ENCODE measurements around the gene MMP1. TPM values are rescaled to one million over a fixed set of nuclear protein-coding genes. Genes with fewer than 3 reads are reported as not detected.
A peak's percentile ranks its signal among the peaks of the same experiment; 100 is the strongest.

Gene MMP1
- total RNA-seq, 1 experiment from 2014 or later, result 15.7 TPM

DNA sequence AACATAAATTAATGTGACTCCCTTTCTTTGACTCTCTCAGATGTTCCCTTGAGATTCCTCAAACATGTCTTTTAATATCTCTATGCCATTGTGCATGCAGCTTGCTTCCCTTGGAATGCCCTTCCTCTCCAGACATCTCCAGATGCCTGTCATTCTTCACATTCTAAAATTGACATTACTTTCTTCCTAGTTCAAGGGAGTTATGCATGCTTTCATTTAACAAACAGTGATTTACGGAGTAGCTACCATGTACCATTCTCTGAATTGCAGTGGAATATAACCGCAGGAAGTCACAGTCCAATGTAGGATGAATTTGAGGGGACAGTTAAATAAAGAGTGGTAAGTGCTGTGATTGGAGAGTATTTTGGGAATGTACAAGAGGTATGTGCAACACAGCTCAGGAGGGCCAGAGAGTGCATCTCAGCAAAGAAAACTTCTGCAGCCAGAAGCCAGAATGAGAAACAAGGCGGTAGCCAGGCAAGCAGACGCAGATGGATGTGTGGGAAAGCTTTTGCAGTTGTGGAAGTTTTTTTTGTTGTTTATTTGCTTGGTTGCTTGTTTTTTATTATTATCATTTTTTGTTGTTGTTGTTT is 36.2 kb downstream of the MMP1 start:
- H3K27me3 Mint-ChIP-seq (ENCODE audit: insufficient read depth, unreplicated experiment), result no peaks in the 10 kb centered on the region
- BruUV-seq (replicated peaks), result no TSS peak

DNA sequence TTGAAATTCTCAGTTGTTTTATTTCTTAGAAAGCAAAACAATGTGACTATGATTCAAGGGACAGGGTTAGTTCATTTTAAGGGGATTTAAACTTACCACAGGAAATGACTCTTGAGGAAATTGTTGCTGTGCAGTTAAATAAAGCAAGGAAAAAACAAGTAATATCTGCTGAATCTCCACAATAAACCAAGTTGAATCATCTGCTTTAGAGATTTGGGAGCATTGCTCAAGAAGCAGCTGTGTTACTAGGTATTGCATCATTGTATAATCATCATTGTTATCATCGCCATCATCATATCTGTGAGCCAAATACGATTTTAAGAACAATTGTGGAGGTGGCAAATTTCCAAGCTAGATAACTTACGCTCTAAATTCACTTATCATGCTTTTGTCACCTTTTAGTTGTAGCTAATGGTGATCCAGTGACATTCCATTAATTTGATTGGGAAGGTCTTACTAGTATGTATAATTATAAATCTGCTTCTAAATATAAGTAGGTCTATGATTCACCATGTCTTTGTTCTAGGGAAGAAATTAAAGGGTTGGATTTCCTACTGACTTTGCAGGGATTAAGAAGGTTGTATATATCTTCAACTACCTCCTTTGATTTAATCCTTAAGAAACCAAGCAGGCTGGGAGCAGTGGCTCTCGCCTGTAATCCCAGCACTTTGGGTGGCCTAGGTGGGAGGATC is 37.5 kb downstream of the MMP1 start:
- CTCF ChIA-PET, result interaction anchor here (0.6 to 1.5 kb wide), 2 partner anchors 154 to 559 kb away, joined by 3 to 4 read pairs; no protein-coding TSS in a partner anchor
- no peaks in the 10 kb centered on the region for H3K27me3 Mint-ChIP-seq (ENCODE audit: insufficient read depth, unreplicated experiment)
- no TSS peak for BruUV-seq (replicated peaks)
- peaks cover 2% of the 10 kb centered on the region; the same call in 1 of the 2 replicates for H3K36me3 ChIP-seq (ENCODE audit: control insufficient read depth, insufficient read depth, low read length)
- DNase-seq, result peak in 1 of 2 experiments; percentile 33
- no peaks in the 10 kb centered on the region for H3K27me3 ChIP-seq (replicated peaks; ENCODE audit: control insufficient read depth, insufficient read depth, low read length)
- intact Hi-C loops (cut with micrococcal nuclease; ENCODE audit: unreplicated experiment), result loop anchor here (2.0 kb wide), 1 partner anchor 14 kb away; no protein-coding TSS in a partner anchor
- H3K4me1 Mint-ChIP-seq (ENCODE audit: low read depth, unreplicated experiment), result peaks cover 51% of the 10 kb centered on the region
- POLR2A ChIA-PET, result no interaction called here
- peaks cover 12% of the 10 kb centered on the region for H3K36me3 Mint-ChIP-seq (ENCODE audit: insufficient read depth, unreplicated experiment)
- no peak overlapping the region for H3K4me3 Mint-ChIP-seq (ENCODE audit: unreplicated experiment)
- H3K4me3 ChIP-seq (ENCODE audit: low read depth, low read length), result no peak overlapping the region
- peaks cover 63% of the 10 kb centered on the region for H3K4me1 ChIP-seq
- H3K9me3 Mint-ChIP-seq (ENCODE audit: unreplicated experiment), result peaks cover 6% of the 10 kb centered on the region
- H3K27ac Mint-ChIP-seq (ENCODE audit: unreplicated experiment), result peak overlapping the region; percentile 15
- TF ChIP-seq, protein P1, sequence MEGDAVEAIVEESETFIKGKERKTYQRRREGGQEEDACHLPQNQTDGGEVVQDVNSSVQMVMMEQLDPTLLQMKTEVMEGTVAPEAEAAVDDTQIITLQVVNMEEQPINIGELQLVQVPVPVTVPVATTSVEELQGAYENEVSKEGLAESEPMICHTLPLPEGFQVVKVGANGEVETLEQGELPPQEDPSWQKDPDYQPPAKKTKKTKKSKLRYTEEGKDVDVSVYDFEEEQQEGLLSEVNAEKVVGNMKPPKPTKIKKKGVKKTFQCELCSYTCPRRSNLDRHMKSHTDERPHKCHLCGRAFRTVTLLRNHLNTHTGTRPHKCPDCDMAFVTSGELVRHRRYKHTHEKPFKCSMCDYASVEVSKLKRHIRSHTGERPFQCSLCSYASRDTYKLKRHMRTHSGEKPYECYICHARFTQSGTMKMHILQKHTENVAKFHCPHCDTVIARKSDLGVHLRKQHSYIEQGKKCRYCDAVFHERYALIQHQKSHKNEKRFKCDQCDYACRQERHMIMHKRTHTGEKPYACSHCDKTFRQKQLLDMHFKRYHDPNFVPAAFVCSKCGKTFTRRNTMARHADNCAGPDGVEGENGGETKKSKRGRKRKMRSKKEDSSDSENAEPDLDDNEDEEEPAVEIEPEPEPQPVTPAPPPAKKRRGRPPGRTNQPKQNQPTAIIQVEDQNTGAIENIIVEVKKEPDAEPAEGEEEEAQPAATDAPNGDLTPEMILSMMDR (IDR thresholded peaks at IDR 0.05; ENCODE audit: insufficient read depth in 1 of 2, low read depth in 1 of 2, low read length in 1 of 2, severe bottlenecking in 1 of 2, unreplicated experiment in 1 of 2), result no peak
- no peaks in the 10 kb centered on the region for H3K9me3 ChIP-seq

More for the DNA sequence above, 36.2 kb downstream of the MMP1 start:
- Mint-ChIP-seq H3K27ac (ENCODE audit: unreplicated experiment) (peak overlapping the region; percentile 78), H3K4me3 (ENCODE audit: unreplicated experiment) (peak overlapping the region; percentile 73), H3K9me3 (ENCODE audit: unreplicated experiment) (peaks cover 6% of the 10 kb centered on the region), H3K36me3 (ENCODE audit: insufficient read depth, unreplicated experiment) (peaks cover 12% of the 10 kb centered on the region), H3K4me1 (ENCODE audit: low read depth, unreplicated experiment) (peaks cover 59% of the 10 kb centered on the region)
- intact Hi-C loops (cut with micrococcal nuclease; ENCODE audit: unreplicated experiment), result loop anchor here (2.0 kb wide), 1 partner anchor 15 kb away; no protein-coding TSS in a partner anchor
- ChIA-PET POLR2A (no interaction called here), CTCF (interaction anchor here (1.5 kb wide), 1 partner anchor 153 kb away, joined by 4 read pairs; no protein-coding TSS in a partner anchor)
- DNase-seq, result peak; percentile 57 to 58
- H3K27me3 ChIP-seq (replicated peaks; ENCODE audit: control insufficient read depth, insufficient read depth, low read length), result no peaks in the 10 kb centered on the region
- TF ChIP-seq, protein P1 (IDR thresholded peaks at IDR 0.05; ENCODE audit: insufficient read depth in 1 of 2, low read depth in 1 of 2, low read length in 1 of 2, severe bottlenecking in 1 of 2, unreplicated experiment in 1 of 2), result no peak
- H3K4me1 ChIP-seq, result peaks cover 72% of the 10 kb centered on the region
- no peaks in the 10 kb centered on the region for H3K9me3 ChIP-seq
- H3K36me3 ChIP-seq (ENCODE audit: control insufficient read depth, insufficient read depth, low read length), result peaks cover 2% of the 10 kb centered on the region; the same call in 1 of the 2 replicates
- H3K4me3 ChIP-seq (ENCODE audit: low read depth, low read length), result no peak overlapping the region

DNA sequence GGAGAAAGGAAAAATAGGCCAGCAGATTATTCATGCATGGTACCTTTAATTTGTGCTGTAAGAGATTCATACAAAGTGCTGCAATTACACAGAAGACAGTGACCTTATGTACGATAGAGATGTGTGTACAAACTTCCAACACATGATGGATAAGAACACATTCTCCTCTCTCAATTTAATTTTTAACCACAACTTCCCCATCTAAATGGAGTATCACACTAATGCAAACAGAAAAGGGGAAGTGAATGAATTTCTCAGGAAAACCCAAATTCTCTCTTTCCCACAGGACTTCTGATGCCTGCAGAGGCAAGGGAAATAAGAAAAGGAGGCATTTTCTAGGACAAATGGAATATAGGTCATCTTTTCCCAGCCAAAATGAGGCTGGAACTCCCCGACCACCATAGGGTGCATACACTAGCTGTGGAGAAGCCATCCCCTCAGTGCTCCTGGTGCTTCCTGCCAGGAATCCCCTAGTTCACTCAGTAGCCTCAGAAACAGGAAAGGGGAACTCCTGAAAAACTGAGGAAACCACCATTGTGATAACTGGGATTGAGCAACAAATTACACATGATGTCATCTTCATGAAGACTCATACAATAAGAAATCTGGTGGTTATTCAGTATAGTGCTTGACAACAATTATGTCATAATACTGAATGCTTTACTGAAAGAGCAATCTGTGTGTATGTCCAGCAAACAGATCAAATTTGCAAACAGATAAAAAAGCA is 40.0 kb downstream of the MMP1 start:
- Histone ChIP-seq H3K27me3 (replicated peaks; ENCODE audit: control insufficient read depth, insufficient read depth, low read length) (no peaks in the 10 kb centered on the region), H3K36me3 (ENCODE audit: control insufficient read depth, insufficient read depth, low read length) (no peaks in the 10 kb centered on the region), H3K4me3 (ENCODE audit: low read depth, low read length) (no peak overlapping the region), H3K4me1 (peaks cover 38% of the 10 kb centered on the region), H3K9me3 (no peaks in the 10 kb centered on the region)
- peaks cover 27% of the 10 kb centered on the region for H3K4me1 Mint-ChIP-seq (ENCODE audit: low read depth, unreplicated experiment)
- DNase-seq, result no peak
- no peak overlapping the region for H3K4me3 Mint-ChIP-seq (ENCODE audit: unreplicated experiment)
- TF ChIP-seq, protein P1 (IDR thresholded peaks at IDR 0.05; ENCODE audit: insufficient read depth in 1 of 2, low read depth in 1 of 2, low read length in 1 of 2, severe bottlenecking in 1 of 2, unreplicated experiment in 1 of 2), result no peak
- ChIA-PET CTCF (no interaction called here), POLR2A (no interaction called here)
- peaks cover 12% of the 10 kb centered on the region for H3K36me3 Mint-ChIP-seq (ENCODE audit: insufficient read depth, unreplicated experiment)
- intact Hi-C loops (cut with micrococcal nuclease; ENCODE audit: unreplicated experiment), result no loop called here
- BruUV-seq (replicated peaks), result no TSS peak
- H3K27me3 Mint-ChIP-seq (ENCODE audit: insufficient read depth, unreplicated experiment), result no peaks in the 10 kb centered on the region
- no peak overlapping the region for H3K27ac Mint-ChIP-seq (ENCODE audit: unreplicated experiment)
- peaks cover 6% of the 10 kb centered on the region for H3K9me3 Mint-ChIP-seq (ENCODE audit: unreplicated experiment)
